Gastrocnemius medialis (tissue), 4 donors: ENCODE results near the gene CCDC81. TPM values are rescaled to one million over a fixed set of nuclear protein-coding genes. Genes with fewer than 3 reads are reported as not detected.

Experiments
- ATAC-seq, 2 donors: fragments of 150-250 bp; one replicate each; pipeline ENCODE4 v1.9.1; 2016
- DNase-seq, 2 donors: peaks; one replicate each; pipeline ENCODE4 v3.0.0-alpha.2; 2019
- H3K27ac ChIP-seq, 4 donors: fragments of 200-600 bp; sonication (generic); 1 replicate in 1 of 4; 2 replicates in 3 of 4; pipeline ENCODE4 v1.5.1; 2016 to 2018; ENCODE audit warnings: mild to moderate bottlenecking in 2 of 4, moderate library complexity in 1 of 4
- H3K27me3 ChIP-seq, 3 donors: fragments of 200-600 bp; sonication (generic) in 2 of 3; 1 replicate in 1 of 3; 2 replicates in 2 of 3; pipeline versions ENCODE4 v1.5.1 to v1.6.0; 2016 to 2019; ENCODE audit warnings: mild to moderate bottlenecking in 1 of 3, moderate library complexity in 1 of 3
- H3K36me3 ChIP-seq, 2 donors: fragments of 200-600 bp; sonication (generic) in 1 of 2; one replicate each; pipeline ENCODE4 v1.5.1; 2017 to 2018
- H3K4me1 ChIP-seq, 2 donors: fragments of 200-600 bp; sonication (generic) in 1 of 2; one replicate each; pipeline ENCODE4 v1.5.1; 2016 to 2017; ENCODE audit warnings: mild to moderate bottlenecking in 2 of 2
- H3K4me3 ChIP-seq, 4 donors: fragments of 200-600 bp; sonication (generic) in 3 of 4; 1 replicate in 1 of 4; 2 replicates in 3 of 4; pipeline ENCODE4 v1.5.1; 2016 to 2019; ENCODE audit warnings: mild to moderate bottlenecking in 2 of 4
- H3K9me3 ChIP-seq, 3 donors: fragments of 200-600 bp; sonication (generic) in 2 of 3; 1 replicate in 1 of 3; 2 replicates in 2 of 3; pipeline ENCODE4 v1.5.1; 2016 to 2019
- POLR2A ChIP-seq, 2 donors: fragments of 450-650 bp; IDR thresholded peaks; one replicate each; pipeline ENCODE4 v1.6.1; 2017; ENCODE audit warnings: antibody characterized with exemption in 2 of 2, mild to moderate bottlenecking in 2 of 2, moderate library complexity in 2 of 2
- in situ Hi-C, 4 donors: fragments of 200-750 bp; cut with MboI; loops; one replicate each; pipeline versions ENCODE4 v1.15.0 to v1.8.0; 2017; ENCODE audit warnings: low sequenced_read_pairs in 4 of 4
- intact Hi-C: fragments of 100-400 bp; cut with DNase I; formaldehyde crosslinking; loops from one replicate; pipeline ENCODE4 v1.15.1; 2023; ENCODE audit warnings: low total_unique reads
- total RNA-seq, 4 donors: library from RNA; depleted of rRNA; stranded (reverse); fragments of >200 nt; gene quantifications; one replicate each; pipeline versions ENCODE4 v1.1.0 to v1.2.3, GENCODE V29; 2016
- TF ChIP-seq, protein P1 (sequence below), 5 experiments: fragments of 450-650 bp in 3 of 5; fragments of 200-600 bp in 2 of 5; sonication (generic) in 2 of 5; IDR thresholded peaks in 4 of 5; conservative IDR thresholded peaks in 1 of 5; 1 replicate in 4 of 5; 2 replicates in 1 of 5; pipeline ENCODE4 v1.5.1; 2016 to 2019; ENCODE audit warnings: antibody characterized with exemption in 5 of 5, mild to moderate bottlenecking in 3 of 5, moderate library complexity in 3 of 5

The CCDC81 gene
- total RNA-seq, 4 donors from 2014 or later, result 0.22 TPM; not detected in 3

DNA sequence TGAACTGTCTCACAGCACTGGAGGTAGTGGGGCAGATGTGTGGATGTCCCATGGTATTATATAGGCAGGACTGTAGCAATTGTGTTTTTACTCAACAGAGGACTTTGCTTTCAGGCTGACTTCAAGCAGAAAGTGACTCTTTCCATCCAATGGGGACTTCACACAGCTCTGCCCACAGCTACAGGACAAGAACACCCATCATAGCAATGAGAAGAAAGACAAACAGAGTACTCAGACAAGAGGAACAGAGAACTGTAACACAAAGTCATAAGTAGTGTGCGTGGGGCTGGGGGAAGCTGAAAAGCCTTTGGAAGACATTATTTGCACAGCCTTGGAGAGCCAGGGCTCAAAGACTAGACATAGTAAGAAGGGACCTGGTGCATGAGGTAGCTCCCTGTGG is 70.3 kb downstream of the CCDC81 start:
- Histone ChIP-seq H3K36me3 (peaks cover 0 to 28% of the 10 kb centered on the region in 2 donors), H3K9me3 (no peaks in the 10 kb centered on the region), H3K27ac (no peak overlapping the region), H3K27me3 (no peaks in the 10 kb centered on the region), H3K4me1 (no peaks in the 10 kb centered on the region), H3K4me3 (no peak overlapping the region)
- DNase-seq, result no peak
- intact Hi-C loops, result no loop called here
- no peak for ATAC-seq
- in situ Hi-C loops, result no loop called here
- TF ChIP-seq, protein P1, sequence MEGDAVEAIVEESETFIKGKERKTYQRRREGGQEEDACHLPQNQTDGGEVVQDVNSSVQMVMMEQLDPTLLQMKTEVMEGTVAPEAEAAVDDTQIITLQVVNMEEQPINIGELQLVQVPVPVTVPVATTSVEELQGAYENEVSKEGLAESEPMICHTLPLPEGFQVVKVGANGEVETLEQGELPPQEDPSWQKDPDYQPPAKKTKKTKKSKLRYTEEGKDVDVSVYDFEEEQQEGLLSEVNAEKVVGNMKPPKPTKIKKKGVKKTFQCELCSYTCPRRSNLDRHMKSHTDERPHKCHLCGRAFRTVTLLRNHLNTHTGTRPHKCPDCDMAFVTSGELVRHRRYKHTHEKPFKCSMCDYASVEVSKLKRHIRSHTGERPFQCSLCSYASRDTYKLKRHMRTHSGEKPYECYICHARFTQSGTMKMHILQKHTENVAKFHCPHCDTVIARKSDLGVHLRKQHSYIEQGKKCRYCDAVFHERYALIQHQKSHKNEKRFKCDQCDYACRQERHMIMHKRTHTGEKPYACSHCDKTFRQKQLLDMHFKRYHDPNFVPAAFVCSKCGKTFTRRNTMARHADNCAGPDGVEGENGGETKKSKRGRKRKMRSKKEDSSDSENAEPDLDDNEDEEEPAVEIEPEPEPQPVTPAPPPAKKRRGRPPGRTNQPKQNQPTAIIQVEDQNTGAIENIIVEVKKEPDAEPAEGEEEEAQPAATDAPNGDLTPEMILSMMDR (IDR thresholded peaks at IDR 0.05 in 4 of 5, conservative IDR thresholded peaks at IDR 0.05 in 1 of 5), result no peak
- TF ChIP-seq POLR2A (IDR thresholded peaks at IDR 0.05), result no peak

DNA sequence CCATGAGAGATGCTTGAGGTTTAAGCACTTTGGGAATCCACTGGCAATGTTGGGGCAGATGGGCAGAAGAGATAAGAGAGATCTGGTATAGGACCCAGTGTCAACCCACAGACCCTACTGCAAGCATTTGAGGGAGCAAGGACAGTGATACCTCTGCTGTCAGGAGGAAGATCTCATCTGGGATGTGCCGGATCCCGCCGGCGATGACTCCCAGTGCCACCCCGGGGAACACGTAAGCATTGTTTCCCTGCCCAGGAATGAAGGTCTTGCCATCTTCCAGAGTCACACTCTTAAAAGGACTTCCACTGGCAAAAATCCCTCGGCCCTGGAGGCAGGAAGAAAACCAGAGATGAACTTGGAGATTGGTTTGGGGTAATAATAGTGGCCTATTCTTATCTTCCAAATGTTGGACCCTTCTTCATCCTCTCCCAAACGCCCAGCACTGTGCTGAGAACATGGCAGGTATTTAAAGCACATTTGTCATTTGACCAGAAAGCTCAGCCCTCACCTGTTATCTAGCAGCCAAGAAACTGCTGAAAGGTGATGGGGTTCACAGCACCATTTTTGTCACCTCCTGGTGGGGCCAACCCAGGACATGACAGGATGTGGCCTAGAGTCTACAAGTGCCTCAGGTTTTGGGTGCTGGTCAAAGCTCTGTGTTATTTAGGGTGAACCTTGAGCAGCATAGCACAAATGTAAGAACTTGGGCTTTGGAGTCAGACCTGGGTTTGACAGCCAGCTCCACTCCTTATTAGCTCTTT is 71.7 kb downstream of the CCDC81 start:
- Histone ChIP-seq H3K4me1 (no peaks in the 10 kb centered on the region), H3K4me3 (no peak overlapping the region), H3K36me3 (peaks cover 0 to 18% of the 10 kb centered on the region in 2 donors), H3K27ac (no peak overlapping the region), H3K9me3 (no peaks in the 10 kb centered on the region), H3K27me3 (no peaks in the 10 kb centered on the region)
- DNase-seq (no peak), ATAC-seq (no peak)
- TF ChIP-seq POLR2A (IDR thresholded peaks at IDR 0.05), result no peak
- TF ChIP-seq, protein P1 (IDR thresholded peaks at IDR 0.05 in 4 of 5, conservative IDR thresholded peaks at IDR 0.05 in 1 of 5), result no peak
- in situ Hi-C loops, result no loop called here
- intact Hi-C loops, result no loop called here

DNA sequence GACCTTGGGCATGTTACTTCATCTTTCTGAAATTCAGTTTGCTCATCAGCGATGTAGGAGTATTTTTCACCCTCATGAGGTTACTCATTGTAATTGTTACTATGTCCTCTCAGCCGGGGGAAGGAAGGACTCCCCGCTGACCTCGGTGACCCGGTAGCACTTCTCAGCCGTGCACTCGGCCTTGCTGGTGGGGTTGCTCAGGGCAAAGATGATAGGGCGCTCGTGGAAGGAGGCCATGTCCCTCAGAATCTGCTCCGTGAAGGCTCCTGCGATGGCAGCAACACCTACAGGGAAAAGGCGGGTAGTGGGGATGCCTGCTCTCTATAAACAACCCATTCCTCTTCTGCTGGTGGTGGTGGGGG is 72.2 kb downstream of the CCDC81 start:
- H3K27me3 ChIP-seq, result no peaks in the 10 kb centered on the region
- no peak overlapping the region for H3K27ac ChIP-seq
- intact Hi-C loops (no loop called here), in situ Hi-C loops (no loop called here)
- no peaks in the 10 kb centered on the region for H3K9me3 ChIP-seq
- TF ChIP-seq, protein P1 (IDR thresholded peaks at IDR 0.05 in 4 of 5, conservative IDR thresholded peaks at IDR 0.05 in 1 of 5), result no peak
- no peak for TF ChIP-seq POLR2A (IDR thresholded peaks at IDR 0.05)
- H3K4me3 ChIP-seq, result no peak overlapping the region
- no peak for DNase-seq
- no peak for ATAC-seq
- peaks cover 0 to 12% of the 10 kb centered on the region in 2 donors for H3K36me3 ChIP-seq
- no peaks in the 10 kb centered on the region for H3K4me1 ChIP-seq

DNA sequence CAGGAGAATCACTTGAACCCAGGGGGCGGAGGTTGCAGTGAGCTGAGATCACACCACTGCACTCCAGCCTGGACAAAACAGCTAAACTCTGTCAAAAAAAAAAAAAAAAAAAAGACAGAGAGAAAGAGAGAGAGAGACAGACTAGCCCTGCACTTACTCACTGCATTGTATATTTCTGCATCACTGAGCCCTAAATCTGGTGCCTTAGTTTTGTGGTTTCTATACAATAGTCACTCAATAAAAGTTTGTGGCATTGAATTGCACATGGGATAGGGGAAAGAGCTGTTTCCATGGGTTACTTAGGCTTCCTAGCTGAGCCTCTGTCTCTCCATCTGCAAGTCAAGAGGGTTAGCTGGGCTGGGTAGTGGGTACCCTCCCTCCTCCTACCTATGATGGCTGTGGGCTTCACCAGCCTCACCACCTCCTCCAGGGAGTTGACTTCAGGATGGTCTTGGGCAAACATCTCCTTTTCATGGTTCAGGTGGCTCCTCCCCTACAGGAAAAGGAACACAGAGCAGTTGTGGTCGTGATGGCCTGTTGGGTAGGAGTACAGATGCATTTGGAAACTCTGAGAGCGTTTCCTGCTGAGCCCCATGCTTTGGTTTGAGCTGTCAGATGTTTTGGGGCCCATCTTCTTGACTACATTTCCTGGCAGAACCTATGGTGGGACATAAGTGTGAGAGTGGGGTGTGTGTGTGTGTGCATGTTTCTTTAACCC is 73.2 kb downstream of the CCDC81 start:
- Histone ChIP-seq H3K9me3 (no peaks in the 10 kb centered on the region), H3K27me3 (no peaks in the 10 kb centered on the region), H3K36me3 (peaks cover 0 to 11% of the 10 kb centered on the region in 2 donors), H3K27ac (no peak overlapping the region), H3K4me3 (no peak overlapping the region), H3K4me1 (no peaks in the 10 kb centered on the region)
- ATAC-seq (no peak), DNase-seq (no peak)
- TF ChIP-seq POLR2A (IDR thresholded peaks at IDR 0.05), result no peak
- TF ChIP-seq, protein P1 (IDR thresholded peaks at IDR 0.05 in 4 of 5, conservative IDR thresholded peaks at IDR 0.05 in 1 of 5), result no peak
- in situ Hi-C loops (no loop called here), intact Hi-C loops (no loop called here)
